K562 (cell line): Measurements from ENCODE around the gene GLRX5. TPM values are rescaled to one million over a fixed set of nuclear protein-coding genes. Genes with fewer than 3 reads are reported as not detected.
A peak's percentile ranks its signal among the peaks of the same experiment; 100 is the strongest.

Experiments used
- ATF1 ChIP-seq, 2 experiments: fragments of 450-650 bp in 1 of 2; IDR thresholded peaks; 2 replicates each; pipeline ENCODE4 v1.6.1; 2016; ENCODE audit warnings: missing compliant biosample characterization in 1 of 2, missing genetic modification characterization in 1 of 2
- CREB1 ChIP-seq, 2 experiments: sonication (generic) in 1 of 2; formaldehyde crosslinking in 1 of 2; IDR thresholded peaks; 2 replicates each; pipeline versions ENCODE4 v1.6.1 to v1.8.0; 2012 to 2022; ENCODE audit warnings: inconsistent platforms in 1 of 2, mild to moderate bottlenecking in 1 of 2, missing genetic modification reagents in 1 of 2, moderate library complexity in 1 of 2
- CXXC5 ChIP-seq: fragments of 250-450 bp; sonication (Bioruptor Pico); IDR thresholded peaks from 2 replicates; pipeline ENCODE4 v1.8.0; 2022; ENCODE audit warnings: inconsistent platforms, mild to moderate bottlenecking, moderate library complexity
- EZH2 ChIP-seq: IDR thresholded peaks from 2 replicates; pipeline ENCODE4 v1.6.1; 2012; ENCODE audit warnings: low read depth, mild to moderate bottlenecking, inconsistent platforms, low read length, borderline replicate concordance
- FOXM1 ChIP-seq, 2 experiments: fragments of 450-650 bp in 1 of 2; sonication (generic) in 1 of 2; formaldehyde crosslinking in 1 of 2; IDR thresholded peaks; 2 replicates each; pipeline versions ENCODE4 v1.6.1 to v1.9.0; 2017 to 2022; ENCODE audit warnings: low read depth in 2 of 2, mild to moderate bottlenecking in 2 of 2, missing genetic modification reagents in 1 of 2, moderate library complexity in 1 of 2
- HDAC2 ChIP-seq: fragments of 450-650 bp; IDR thresholded peaks from 2 replicates; pipeline ENCODE4 v1.6.1; 2016; ENCODE audit warnings: mild to moderate bottlenecking
- KLF6 ChIP-seq: fragments of 250-450 bp; sonication (Bioruptor Pico); IDR thresholded peaks from 2 replicates; pipeline ENCODE4 v1.4.0; 2020; ENCODE audit warnings: mild to moderate bottlenecking, moderate library complexity, borderline replicate concordance
- MTF1 ChIP-seq: fragments of 250-450 bp; sonication (Bioruptor Pico); IDR thresholded peaks from 2 replicates; pipeline ENCODE4 v1.9.0; 2021; ENCODE audit warnings: moderate library complexity, mild to moderate bottlenecking, inconsistent platforms, borderline replicate concordance
- NR2C1 ChIP-seq, 2 experiments: fragments of 450-650 bp; IDR thresholded peaks; 2 replicates each; pipeline ENCODE4 v1.6.1; 2017; ENCODE audit warnings: mild to moderate bottlenecking in 2 of 2, antibody characterized with exemption in 1 of 2, inconsistent platforms in 1 of 2, missing compliant biosample characterization in 1 of 2, missing genetic modification characterization in 1 of 2
- NRF1 ChIP-seq, 2 experiments: fragments of 450-650 bp; IDR thresholded peaks in 1 of 2; conservative IDR thresholded peaks in 1 of 2; 2 replicates each; pipeline ENCODE4 v1.6.1; 2014; ENCODE audit warnings: mild to moderate bottlenecking in 2 of 2
- PHF21A ChIP-seq: fragments of 450-650 bp; IDR thresholded peaks from 2 replicates; pipeline ENCODE4 v1.6.1; 2017; ENCODE audit warnings: low read depth, borderline replicate concordance
- POLR2AphosphoS5 ChIP-seq: IDR thresholded peaks from 2 replicates; pipeline ENCODE4 v1.6.1; 2011; ENCODE audit warnings: mild to moderate bottlenecking, low read depth, low read length, moderate library complexity; ENCODE audit not compliant: control insufficient read depth, insufficient read depth
- RBM22 ChIP-seq: fragments of 200-400 bp; formaldehyde crosslinking; IDR thresholded peaks from 2 replicates; pipeline ENCODE4 v1.6.1; 2018; ENCODE audit warnings: low read length, low read depth; ENCODE audit not compliant: poor library complexity, severe bottlenecking
- STAT5A ChIP-seq: IDR thresholded peaks from 2 replicates; pipeline ENCODE4 v1.6.1; 2012; ENCODE audit warnings: low read length, inconsistent platforms, borderline replicate concordance
- TRIM24 ChIP-seq, 2 experiments: fragments of 450-650 bp; IDR thresholded peaks; 2 replicates each; pipeline ENCODE4 v1.6.1; 2016
- ZBTB1 ChIP-seq: sonication (generic); formaldehyde crosslinking; IDR thresholded peaks from 2 replicates; pipeline ENCODE4 v1.8.1; 2023; ENCODE audit warnings: missing genetic modification reagents, low read depth, mild to moderate bottlenecking, borderline replicate concordance
- polyA plus RNA-seq, 8 experiments: library from polyadenylated mRNA; depleted of rRNA in 4 of 8; stranded (reverse) in 5 of 8; unstranded in 3 of 8; fragments of >200 nt; fragmentation: Nextera tagmentation in 2 of 8; fragmentation: Illumina TruSeq in 1 of 8; extraction: Ambion mirVana in 2 of 8; extraction: Trizol in 1 of 8; gene quantifications; 2 replicates each; pipeline versions ENCODE4 v1.2.1 to v1.2.3, GENCODE V29; 2011 to 2014; ENCODE audit warnings: inconsistent platforms in 1 of 8, missing spikeins in 1 of 8
- total RNA-seq, 7 experiments: library from RNA; depleted of rRNA in 6 of 7; stranded (reverse); fragments of >200 nt in 6 of 7; fragmentation: Illumina TruSeq in 2 of 7; extraction: Trizol in 2 of 7; gene quantifications; 2 replicates each; pipeline versions ENCODE4 v1.2.1 to v1.2.3, GENCODE V29; 2011 to 2021; ENCODE audit warnings: low replicate concordance in 1 of 7
- TF ChIP-seq, protein P1 (sequence below), 2 experiments: fragments of 450-650 bp in 1 of 2; sonication (generic) in 1 of 2; formaldehyde crosslinking in 1 of 2; IDR thresholded peaks; 2 replicates each; pipeline versions ENCODE4 v1.7.1 to v1.9.0; 2016 to 2022; ENCODE audit warnings: inconsistent platforms in 1 of 2, mild to moderate bottlenecking in 1 of 2, missing genetic modification reagents in 1 of 2

GLRX5 gene
- total and polyA plus RNA-seq, 9 of the 15 experiments (the other 6 are each of a cell fraction or from before 2014, with no cell fraction given) = 16.7 to 96.8 (median 66.8) TPM

DNA sequence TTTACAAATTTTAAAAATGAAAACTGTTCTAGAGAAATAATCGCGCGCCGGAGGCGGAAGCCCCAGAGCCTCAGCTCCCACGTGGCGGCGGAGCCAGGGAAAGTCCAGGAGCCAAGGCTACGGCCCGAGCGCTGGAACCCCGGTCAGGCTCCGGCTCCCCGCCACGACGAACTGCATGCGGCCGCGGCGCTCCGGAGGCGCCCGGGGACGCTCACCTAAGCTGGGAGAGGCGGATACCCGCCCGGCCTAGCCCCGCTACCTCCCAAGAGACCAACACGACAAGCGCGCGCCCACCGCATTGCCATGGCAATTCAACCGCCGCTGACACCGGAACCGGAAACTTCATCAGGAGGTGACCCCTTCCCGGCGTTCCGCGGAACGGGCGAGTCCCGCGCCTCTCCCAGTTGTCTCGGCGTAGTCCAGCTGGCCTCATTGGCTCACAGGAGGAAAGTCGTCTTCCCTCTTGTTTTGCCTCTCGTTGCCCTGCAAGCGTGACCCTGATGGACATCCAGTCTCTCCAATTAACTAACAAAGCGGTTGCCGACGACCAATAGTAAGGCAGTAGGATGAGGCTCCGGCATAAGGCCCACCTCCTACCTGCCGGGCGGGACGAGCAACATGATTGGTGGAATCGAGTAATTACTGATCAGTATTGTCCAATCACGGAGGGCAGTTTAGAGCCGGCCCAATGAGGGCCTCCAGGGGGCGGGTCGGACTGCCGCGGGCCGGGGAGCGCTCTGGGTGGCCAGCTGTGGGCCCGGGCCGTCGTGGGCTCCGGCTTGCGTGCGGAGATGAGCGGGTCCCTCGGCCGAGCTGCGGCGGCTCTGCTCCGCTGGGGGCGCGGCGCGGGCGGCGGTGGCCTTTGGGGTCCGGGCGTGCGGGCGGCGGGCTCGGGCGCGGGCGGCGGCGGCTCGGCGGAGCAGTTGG, at the start of gene GLRX5 (continued):
- TF ChIP-seq ATF1 (CRISPR knock-in tag; IDR thresholded peaks at IDR 0.05) (no peak), ATF1 (tag; IDR thresholded peaks at IDR 0.05) (peak; percentile 87), RBM22 (peak; percentile 65), TRIM24 (IDR thresholded peaks at IDR 0.05) (no peak), ZBTB1 (CRISPR knock-in tag) (no peak; the same call in 1 of the 2 replicates), EZH2 (no peak), MTF1 (no peak), PHF21A (no peak), KLF6 (CRISPR knock-in tag) (no peak), FOXM1 (IDR thresholded peaks at IDR 0.05; ENCODE audit: low read depth) (peak; percentile 75), FOXM1 (CRISPR knock-in tag; IDR thresholded peaks at IDR 0.05; ENCODE audit: low read depth) (no peak), CXXC5 (peak; percentile 89), HDAC2 (peak; percentile 73; the same call in 1 of the 2 replicates), STAT5A (no peak), NRF1 (conservative IDR thresholded peaks at IDR 0.05 in 1 of 2, IDR thresholded peaks at IDR 0.05 in 1 of 2) (peak; percentile 63 to 67), NR2C1 (IDR thresholded peaks at IDR 0.05) (peak; percentile 99), NR2C1 (tag; IDR thresholded peaks at IDR 0.05) (peak; percentile 99), POLR2AphosphoS5 (peak; percentile 30; the same call in 1 of the 2 replicates), CREB1 (IDR thresholded peaks at IDR 0.05) (no peak), CREB1 (CRISPR knock-in tag; IDR thresholded peaks at IDR 0.05) (peak; percentile 58; the same call in 1 of the 2 replicates)
- TF ChIP-seq, protein P1, sequence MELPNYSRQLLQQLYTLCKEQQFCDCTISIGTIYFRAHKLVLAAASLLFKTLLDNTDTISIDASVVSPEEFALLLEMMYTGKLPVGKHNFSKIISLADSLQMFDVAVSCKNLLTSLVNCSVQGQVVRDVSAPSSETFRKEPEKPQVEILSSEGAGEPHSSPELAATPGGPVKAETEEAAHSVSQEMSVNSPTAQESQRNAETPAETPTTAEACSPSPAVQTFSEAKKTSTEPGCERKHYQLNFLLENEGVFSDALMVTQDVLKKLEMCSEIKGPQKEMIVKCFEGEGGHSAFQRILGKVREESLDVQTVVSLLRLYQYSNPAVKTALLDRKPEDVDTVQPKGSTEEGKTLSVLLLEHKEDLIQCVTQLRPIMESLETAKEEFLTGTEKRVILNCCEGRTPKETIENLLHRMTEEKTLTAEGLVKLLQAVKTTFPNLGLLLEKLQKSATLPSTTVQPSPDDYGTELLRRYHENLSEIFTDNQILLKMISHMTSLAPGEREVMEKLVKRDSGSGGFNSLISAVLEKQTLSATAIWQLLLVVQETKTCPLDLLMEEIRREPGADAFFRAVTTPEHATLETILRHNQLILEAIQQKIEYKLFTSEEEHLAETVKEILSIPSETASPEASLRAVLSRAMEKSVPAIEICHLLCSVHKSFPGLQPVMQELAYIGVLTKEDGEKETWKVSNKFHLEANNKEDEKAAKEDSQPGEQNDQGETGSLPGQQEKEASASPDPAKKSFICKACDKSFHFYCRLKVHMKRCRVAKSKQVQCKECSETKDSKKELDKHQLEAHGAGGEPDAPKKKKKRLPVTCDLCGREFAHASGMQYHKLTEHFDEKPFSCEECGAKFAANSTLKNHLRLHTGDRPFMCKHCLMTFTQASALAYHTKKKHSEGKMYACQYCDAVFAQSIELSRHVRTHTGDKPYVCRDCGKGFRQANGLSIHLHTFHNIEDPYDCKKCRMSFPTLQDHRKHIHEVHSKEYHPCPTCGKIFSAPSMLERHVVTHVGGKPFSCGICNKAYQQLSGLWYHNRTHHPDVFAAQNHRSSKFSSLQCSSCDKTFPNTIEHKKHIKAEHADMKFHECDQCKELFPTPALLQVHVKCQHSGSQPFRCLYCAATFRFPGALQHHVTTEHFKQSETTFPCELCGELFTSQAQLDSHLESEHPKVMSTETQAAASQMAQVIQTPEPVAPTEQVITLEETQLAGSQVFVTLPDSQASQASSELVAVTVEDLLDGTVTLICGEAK (IDR thresholded peaks at IDR 0.05) = peak; percentile 97
- TF ChIP-seq, protein P1 (CRISPR knock-in tag; IDR thresholded peaks at IDR 0.05) = no peak
